Measurements from ENCODE around the gene LRRC52. TPM values are rescaled to one million over a fixed set of nuclear protein-coding genes. Genes with fewer than 3 reads are reported as not detected.

LRRC52 gene
- total and polyA plus RNA-seq, 2 of the 13 experiments (the other 11 are each of a cell fraction or from before 2014, with no cell fraction given) = not detected

DNA sequence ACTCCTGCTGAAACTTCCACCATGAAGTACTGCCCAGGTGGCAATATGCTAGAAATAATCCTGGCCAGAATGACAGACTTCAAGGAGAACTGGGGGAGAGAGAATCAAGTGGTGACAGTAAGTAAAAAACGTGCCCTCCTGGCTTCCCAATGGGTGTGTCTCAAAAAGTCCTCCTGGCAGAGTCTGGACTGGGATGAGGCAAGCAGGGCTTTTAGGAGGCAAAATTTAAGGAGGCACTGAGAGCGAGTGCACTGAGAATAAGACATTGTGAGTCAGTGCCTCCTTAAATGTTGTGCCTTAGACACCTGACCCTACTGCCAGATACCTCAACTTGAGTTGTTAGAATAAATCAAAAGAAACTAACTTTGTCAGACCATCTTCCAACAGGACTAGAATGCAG lies 2.2 kb downstream of the LRRC52 start:
- no peak for TF ChIP-seq FOSL2 (CRISPR knock-in tag; IDR thresholded peaks at IDR 0.05)
- TF ChIP-seq ZZZ3 (CRISPR knock-in tag; IDR thresholded peaks at IDR 0.05; ENCODE audit: borderline replicate concordance) = no peak
- TF ChIP-seq YY1 (IDR thresholded peaks at IDR 0.05; ENCODE audit: insufficient read depth, insufficient replicate concordance, low read depth, low read length) = no peak
- no peak for TF ChIP-seq MAFF (IDR thresholded peaks at IDR 0.05; ENCODE audit: low read depth, low read length)
- no peak overlapping the region for H3K27ac ChIP-seq (ENCODE audit: extremely low read length, insufficient read depth, low read length)
- no peak overlapping the region for H3K9ac ChIP-seq (ENCODE audit: insufficient read depth, low read depth, low read length)
- DNase-seq (ENCODE audit: low spot score) (no peak), FAIRE-seq (no peak), ATAC-seq (no peak)
- POLR2A ChIA-PET = no interaction called here
- H3K4me2 ChIP-seq (ENCODE audit: low read depth, low read length) = no peak overlapping the region
- in situ Hi-C loops (cut with HindIII; ENCODE audit: extremely low pct_ligation_motif_present, low pct_unique_long_range_greater_than_20kb) = no loop called here
- peaks cover 6% of the 10 kb centered on the region; the same call in 1 of the 2 replicates for H3K4me1 ChIP-seq (ENCODE audit: insufficient read depth, low read length)
- H3K4me3 ChIP-seq (replicated peaks in 1 of 3; ENCODE audit: insufficient read depth in 1 of 3, low read depth in 2 of 3, low read length in 3 of 3) = no peak overlapping the region
- H3K36me3 ChIP-seq (replicated peaks in 1 of 2; ENCODE audit: control insufficient read depth in 1 of 2, insufficient read depth in 2 of 2, low read length in 2 of 2) = no peaks in the 10 kb centered on the region
- BruUV-seq (replicated peaks) = no TSS peak
- H3K27me3 ChIP-seq (ENCODE audit: control insufficient read depth in 1 of 2, insufficient read depth in 2 of 2, low read length in 2 of 2) = 0 out of 5 replicates have a peak, but pooled peaks cover 0 to 4% of the 10 kb centered on the region in 2 experiments
- 30% methylated on average over 2 of the region's 2 CpGs for WGBS (ENCODE audit: low lambda C conversion rate)
- CTCF ChIA-PET (ENCODE audit: low intra/inter-chr PET ratio, low total read pairs) = no interaction called here
- intact Hi-C loops (cut with micrococcal nuclease; ENCODE audit: unreplicated experiment) = no loop called here
- H4K20me1 ChIP-seq (ENCODE audit: insufficient read depth, low read length) = no peaks in the 10 kb centered on the region
- H2AFZ ChIP-seq (ENCODE audit: low read length) = no peak overlapping the region
- H3K9me3 ChIP-seq (ENCODE audit: low read length) = no peaks in the 10 kb centered on the region
- H3K79me2 ChIP-seq (ENCODE audit: insufficient read depth, low read length) = no peaks in the 10 kb centered on the region

DNA sequence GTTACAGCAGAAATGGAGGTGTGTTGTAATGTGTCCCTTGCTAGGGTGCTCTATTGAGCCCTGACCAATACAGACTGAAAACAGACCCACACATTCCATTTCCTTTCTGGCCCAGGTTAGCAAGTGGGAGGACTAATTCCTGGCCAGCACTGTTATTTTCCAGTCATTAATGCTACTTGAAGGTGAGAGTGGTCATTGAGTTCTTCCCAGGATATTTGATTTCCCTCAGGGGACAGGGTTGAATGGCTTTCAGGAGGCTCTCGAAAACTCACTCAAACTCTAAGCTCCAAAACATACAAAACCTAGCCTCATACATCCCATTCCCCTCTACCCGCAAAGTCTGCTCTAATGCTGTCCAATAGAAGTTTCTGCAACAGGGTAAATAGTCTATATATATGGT lies 6.2 kb downstream of the LRRC52 start:
- FAIRE-seq (no peak), ATAC-seq (no peak), DNase-seq (ENCODE audit: low spot score) (no peak)
- Histone ChIP-seq H3K9me3 (ENCODE audit: low read length) (no peaks in the 10 kb centered on the region), H3K36me3 (replicated peaks in 1 of 2; ENCODE audit: control insufficient read depth in 1 of 2, insufficient read depth in 2 of 2, low read length in 2 of 2) (no peaks in the 10 kb centered on the region), H3K4me2 (ENCODE audit: low read depth, low read length) (no peak overlapping the region), H2AFZ (ENCODE audit: low read length) (no peak overlapping the region), H3K79me2 (ENCODE audit: insufficient read depth, low read length) (no peaks in the 10 kb centered on the region), H3K27ac (ENCODE audit: extremely low read length, insufficient read depth, low read length) (no peak overlapping the region), H3K9ac (ENCODE audit: insufficient read depth, low read depth, low read length) (no peak overlapping the region), H3K4me3 (replicated peaks in 1 of 3; ENCODE audit: insufficient read depth in 1 of 3, low read depth in 2 of 3, low read length in 3 of 3) (no peak overlapping the region), H4K20me1 (ENCODE audit: insufficient read depth, low read length) (no peaks in the 10 kb centered on the region), H3K4me1 (ENCODE audit: insufficient read depth, low read length) (no peaks in the 10 kb centered on the region), H3K27me3 (ENCODE audit: control insufficient read depth in 1 of 2, insufficient read depth in 2 of 2, low read length in 2 of 2) (no peaks in the 10 kb centered on the region)
- CTCF ChIA-PET (ENCODE audit: low intra/inter-chr PET ratio, low total read pairs) = no interaction called here
- no TSS peak for BruUV-seq (replicated peaks)
- 50% methylated on average over 2 of the region's 2 CpGs for WGBS (ENCODE audit: low lambda C conversion rate)
- POLR2A ChIA-PET = no interaction called here
- TF ChIP-seq CEBPB (IDR thresholded peaks at IDR 0.05; ENCODE audit: borderline replicate concordance, low read depth, low read length) (no peak), ZNF354B (CRISPR knock-in tag; IDR thresholded peaks at IDR 0.05) (no peak), MTA1 (CRISPR knock-in tag; IDR thresholded peaks at IDR 0.05; ENCODE audit: borderline replicate concordance) (no peak), POLR2G (IDR thresholded peaks at IDR 0.05; ENCODE audit: low read depth, low read length) (no peak), ZNF205 (CRISPR knock-in tag; IDR thresholded peaks at IDR 0.05) (no peak), GLI4 (CRISPR knock-in tag; IDR thresholded peaks at IDR 0.05; ENCODE audit: borderline replicate concordance) (no peak), MYNN (CRISPR knock-in tag; IDR thresholded peaks at IDR 0.05; ENCODE audit: low read depth) (no peak), ZFP41 (CRISPR knock-in tag; IDR thresholded peaks at IDR 0.05; ENCODE audit: borderline replicate concordance) (no peak), NFATC3 (CRISPR knock-in tag; IDR thresholded peaks at IDR 0.05) (no peak), RARA (CRISPR knock-in tag; IDR thresholded peaks at IDR 0.05) (no peak)
- TF ChIP-seq, protein P1, sequence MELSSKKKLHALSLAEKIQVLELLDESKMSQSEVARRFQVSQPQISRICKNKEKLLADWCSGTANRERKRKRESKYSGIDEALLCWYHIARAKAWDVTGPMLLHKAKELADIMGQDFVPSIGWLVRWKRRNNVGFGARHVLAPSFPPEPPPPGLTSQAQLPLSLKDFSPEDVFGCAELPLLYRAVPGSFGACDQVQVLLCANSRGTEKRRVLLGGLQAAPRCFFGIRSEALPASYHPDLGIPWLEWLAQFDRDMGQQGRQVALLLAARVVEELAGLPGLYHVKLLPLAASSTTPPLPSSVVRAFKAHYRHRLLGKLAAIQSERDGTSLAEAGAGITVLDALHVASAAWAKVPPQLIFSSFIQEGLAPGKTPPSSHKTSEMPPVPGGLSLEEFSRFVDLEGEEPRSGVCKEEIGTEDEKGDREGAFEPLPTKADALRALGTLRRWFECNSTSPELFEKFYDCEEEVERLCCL (CRISPR knock-in tag; IDR thresholded peaks at IDR 0.05; ENCODE audit: borderline replicate concordance) = no peak
- in situ Hi-C loops (cut with HindIII; ENCODE audit: extremely low pct_ligation_motif_present, low pct_unique_long_range_greater_than_20kb) = no loop called here
- intact Hi-C loops (cut with micrococcal nuclease; ENCODE audit: unreplicated experiment) = no loop called here

Measured in HepG2 (cell line).